ENCODE measurements around the gene CBX7. TPM values are rescaled to one million over a fixed set of nuclear protein-coding genes. Genes with fewer than 3 reads are reported as not detected.

The CBX7 gene
- total and polyA plus RNA-seq, 2 of the 8 experiments (the other 6 are each of a cell fraction or from before 2014, with no cell fraction given): 6.9 to 8.7 TPM

DNA sequence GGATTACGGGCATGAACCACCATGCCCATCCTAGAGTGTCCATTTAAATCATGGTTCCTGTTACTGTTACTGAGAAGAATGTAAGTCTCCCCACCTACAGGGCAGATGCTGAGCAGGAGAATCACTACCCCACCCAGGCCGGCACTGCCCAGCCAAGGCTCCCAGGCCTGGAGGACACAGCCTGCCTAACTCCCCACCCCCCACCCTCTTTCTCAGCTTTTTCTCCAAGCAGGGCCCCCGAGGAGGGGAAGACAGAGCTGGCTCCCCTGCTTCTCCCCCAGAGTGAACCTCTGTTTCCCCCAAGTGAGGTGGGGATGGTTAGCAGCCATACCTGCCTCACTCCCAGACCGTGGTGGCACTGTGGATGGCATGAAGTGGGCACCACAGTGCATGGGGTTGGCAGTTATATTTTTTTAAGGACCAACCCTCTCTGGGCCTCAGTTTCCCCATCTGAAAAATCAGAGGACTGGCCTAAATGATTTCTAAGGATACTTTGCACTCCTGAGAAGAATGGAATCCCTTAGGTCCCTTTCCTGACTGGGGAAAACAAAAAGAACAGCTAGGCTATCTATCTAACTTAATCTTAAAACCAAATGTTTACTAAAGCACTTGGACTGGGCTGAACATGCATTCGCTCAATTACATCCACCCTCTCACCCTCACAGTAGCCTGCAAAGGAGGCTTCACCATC lies 5.0 kb downstream of the CBX7 start:
- peaks cover 15% of the 10 kb centered on the region; the same call in 1 of the 2 replicates for H3K23me2 ChIP-seq (ENCODE audit: low read depth, low read length)
- no peak overlapping the region for H2BK20ac ChIP-seq (ENCODE audit: low read length)
- peak overlapping the region; percentile 90 for H2BK12ac ChIP-seq (ENCODE audit: low read depth, low read length)
- ChIA-PET CTCF (ENCODE audit: partially characterized antibody) (interaction anchor here (1.3 to 3.5 kb wide), 7 partner anchors 23 to 277 kb away, joined by 3 to 16 read pairs (median 4); no protein-coding TSS in a partner anchor), POLR2A (ENCODE audit: partially characterized antibody) (interaction anchor here (0.7 to 0.9 kb wide), 2 partner anchors 158 to 175 kb away, joined by 3 to 4 read pairs; no protein-coding TSS in a partner anchor)
- no peak overlapping the region for H3K4me3 ChIP-seq (ENCODE audit: extremely low read depth in 1 of 4, insufficient read depth in 2 of 4, low read depth in 3 of 4, low read length in 4 of 4)
- TF ChIP-seq BRCA1 (IDR thresholded peaks at IDR 0.05; ENCODE audit: low read depth, low read length): no peak
- TF ChIP-seq BCL11A (IDR thresholded peaks at IDR 0.05; ENCODE audit: low read depth in 2 of 2, low read length in 2 of 2): no peak
- TF ChIP-seq EP300 (IDR thresholded peaks at IDR 0.05; ENCODE audit: borderline replicate concordance in 1 of 2, low read depth in 2 of 2, low read length in 2 of 2): no peak
- no peak for TF ChIP-seq HDAC2 (IDR thresholded peaks at IDR 0.05; ENCODE audit: borderline replicate concordance in 1 of 2, low read depth in 2 of 2, low read length in 2 of 2)
- TF ChIP-seq EZH2 (IDR thresholded peaks at IDR 0.05; ENCODE audit: low read depth, low read length, severe bottlenecking): no peak
- TF ChIP-seq CHD2 (IDR thresholded peaks at IDR 0.05; ENCODE audit: low read length): no peak
- no peak for TF ChIP-seq NANOG (IDR thresholded peaks at IDR 0.05; ENCODE audit: insufficient read depth, low read depth, low read length, poor library complexity, severe bottlenecking)
- no peak for TF ChIP-seq POU5F1 (IDR thresholded peaks at IDR 0.05; ENCODE audit: low read depth, low read length)
- no peak for TF ChIP-seq CHD1 (IDR thresholded peaks at IDR 0.05; ENCODE audit: low read depth, low read length)
- TF ChIP-seq RAD21 (IDR thresholded peaks at IDR 0.05 in 1 of 2, conservative IDR thresholded peaks at IDR 0.05 in 1 of 2; ENCODE audit: low read depth in 2 of 2, low read length in 2 of 2): no peak
- no peak overlapping the region for H2AFZ ChIP-seq (ENCODE audit: low read length)
- no peaks in the 10 kb centered on the region for H3K9me3 ChIP-seq (ENCODE audit: insufficient read depth in 2 of 2, low read depth in 1 of 2, low read length in 1 of 2)
- H3K4me2 ChIP-seq (ENCODE audit: insufficient read depth in 1 of 2, low read depth in 2 of 2, low read length in 2 of 2): no peak overlapping the region
- WGBS, 2 experiments (ENCODE audit: extremely low coverage in 1 of 2, insufficient coverage in 1 of 2, insufficient read length in 1 of 2, insufficient replicate concordance in 2 of 2, low coverage in 1 of 2, low lambda C conversion rate in 2 of 2, missing lambda C conversion rate in 1 of 2): 85% methylated on average over 5 of the region's 5 CpGs; no CpG with 5 or more reads in 1 of the 2 experiments
- 0 out of 2 replicates have a peak overlapping the region, but pooled peaks have one; percentile 95 for H2BK15ac ChIP-seq (ENCODE audit: low read length)
- no peak overlapping the region for H2BK120ac ChIP-seq (replicated peaks; ENCODE audit: low read depth, low read length)
- peaks cover 12 to 38% (median 25%) of the 10 kb centered on the region in 4 experiments for H3K4me1 ChIP-seq (replicated peaks in 1 of 4; ENCODE audit: control insufficient read depth in 3 of 4, insufficient read depth in 4 of 4, low read length in 3 of 4)
- no peak overlapping the region for H3K9ac ChIP-seq (replicated peaks in 1 of 4; ENCODE audit: extremely low read depth in 1 of 4, low read depth in 3 of 4, low read length in 3 of 4)
- no peak overlapping the region for H3K23ac ChIP-seq (ENCODE audit: insufficient read length)
- H2BK5ac ChIP-seq (ENCODE audit: low read depth, low read length): peak overlapping the region; percentile 78; the same call in 1 of the 2 replicates
- H2AK5ac ChIP-seq (ENCODE audit: low read depth, low read length): peak overlapping the region; percentile 53; the same call in 1 of the 2 replicates
- no peak overlapping the region for H3K4ac ChIP-seq (replicated peaks; ENCODE audit: insufficient read length, low read depth, low read length)
- no peak overlapping the region for H4K5ac ChIP-seq (ENCODE audit: insufficient read length, low read depth, low read length)
- H3K56ac ChIP-seq (replicated peaks; ENCODE audit: insufficient read length, low read depth, low read length): no peak overlapping the region
- H4K91ac ChIP-seq (replicated peaks; ENCODE audit: insufficient read length, low read length): no peak overlapping the region
- no peaks in the 10 kb centered on the region; a peak in 1 of 7 replicates for H3K27me3 ChIP-seq (replicated peaks in 1 of 4; ENCODE audit: control insufficient read depth in 3 of 4, extremely low read depth in 1 of 4, insufficient read depth in 3 of 4, low read length in 3 of 4)
- H3K79me2 ChIP-seq (ENCODE audit: control insufficient read depth in 1 of 2, insufficient read depth in 2 of 2, low read length in 2 of 2): no peaks in the 10 kb centered on the region
- H4K8ac ChIP-seq (ENCODE audit: extremely low read depth, insufficient read depth, low read length): no peak overlapping the region
- no peak for DNase-seq (ENCODE audit: low read depth in 1 of 2, low spot score in 2 of 2)
- no peaks in the 10 kb centered on the region for H3K36me3 ChIP-seq (ENCODE audit: control insufficient read depth in 2 of 4, insufficient read depth in 4 of 4, low read length in 3 of 4)
- H3K14ac ChIP-seq (ENCODE audit: insufficient read length): no peak overlapping the region
- no peak for FAIRE-seq
- H4K20me1 ChIP-seq (replicated peaks in 1 of 2; ENCODE audit: control insufficient read depth in 1 of 2, insufficient read depth in 2 of 2, low read length in 2 of 2): no peaks in the 10 kb centered on the region
- no peaks in the 10 kb centered on the region; the same call in 1 of the 2 replicates for H3K79me1 ChIP-seq (ENCODE audit: low read depth, low read length)
- H3K27ac ChIP-seq (ENCODE audit: low read depth, low read length): no peak overlapping the region
- no peak overlapping the region for H3K18ac ChIP-seq (ENCODE audit: extremely low read depth, low read length)
